NCI-H748 treated with DMSO at 0.1 percent for 48 hours (cell line): Measurements from ENCODE around the gene SEC23IP.

Source experiments
- DNase-seq: peaks from one replicate; lab custom pipeline; 2025; lab: John Stamatoyannopoulos, UW

The SEC23IP gene

DNA sequence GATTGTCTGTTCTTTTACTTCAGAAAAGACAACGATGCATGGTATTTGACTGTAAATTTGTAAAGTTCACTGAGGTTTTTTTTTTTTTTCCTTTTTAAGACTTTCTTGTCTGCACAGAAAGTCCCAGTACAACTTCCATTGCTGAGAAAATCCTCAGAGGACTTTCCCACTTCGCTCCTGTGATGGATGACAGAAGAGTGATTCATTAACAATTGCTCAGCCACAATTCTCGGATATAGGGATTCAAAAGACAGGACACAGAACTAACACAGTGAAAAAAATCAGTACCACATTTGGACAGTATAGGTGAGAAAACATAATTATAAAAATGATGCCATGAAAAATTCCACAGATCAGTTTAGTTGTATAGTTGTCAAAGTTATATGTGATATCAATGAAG is 48.0 kb downstream of the SEC23IP start:
- no peak for DNase-seq

DNA sequence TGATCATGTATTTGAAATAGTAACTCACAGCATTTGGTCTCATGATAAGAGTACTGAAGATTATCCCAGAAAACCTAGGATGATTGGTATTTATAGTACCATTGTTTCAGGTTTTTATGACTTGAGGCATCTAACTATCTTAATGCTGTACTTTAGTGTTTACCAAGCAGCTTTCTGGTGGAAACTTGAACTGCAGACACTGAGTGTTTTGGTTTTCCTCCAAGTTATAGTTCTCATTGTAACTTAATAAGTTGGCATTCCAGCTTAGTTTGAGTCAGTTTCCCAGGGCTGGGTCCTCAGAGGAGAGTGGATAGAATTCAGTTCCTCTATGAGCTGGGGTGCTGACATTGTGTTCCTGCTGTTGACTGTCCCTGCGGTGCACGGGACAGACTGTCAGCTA is 50.4 kb downstream of the SEC23IP start:
- DNase-seq, result no peak

DNA sequence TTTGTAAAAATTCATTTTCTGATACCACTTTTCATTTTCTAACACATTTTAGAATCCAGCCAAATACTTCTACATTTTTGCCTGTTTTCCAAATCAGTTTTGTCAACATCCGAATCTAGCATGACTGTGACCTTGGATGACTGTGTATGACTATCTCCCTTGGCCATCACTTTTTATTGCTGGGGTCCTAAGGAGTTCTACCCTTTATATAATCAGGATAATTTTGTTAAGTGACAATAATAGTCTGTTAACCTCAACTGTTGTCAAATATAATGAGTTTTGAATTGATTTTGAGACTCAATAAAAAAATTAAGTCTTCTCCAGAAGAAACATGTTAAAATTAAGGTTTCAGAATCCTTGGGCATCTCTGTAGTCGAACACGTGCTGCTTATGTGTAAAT is 53.3 kb downstream of the SEC23IP start:
- DNase-seq, result no peak

DNA sequence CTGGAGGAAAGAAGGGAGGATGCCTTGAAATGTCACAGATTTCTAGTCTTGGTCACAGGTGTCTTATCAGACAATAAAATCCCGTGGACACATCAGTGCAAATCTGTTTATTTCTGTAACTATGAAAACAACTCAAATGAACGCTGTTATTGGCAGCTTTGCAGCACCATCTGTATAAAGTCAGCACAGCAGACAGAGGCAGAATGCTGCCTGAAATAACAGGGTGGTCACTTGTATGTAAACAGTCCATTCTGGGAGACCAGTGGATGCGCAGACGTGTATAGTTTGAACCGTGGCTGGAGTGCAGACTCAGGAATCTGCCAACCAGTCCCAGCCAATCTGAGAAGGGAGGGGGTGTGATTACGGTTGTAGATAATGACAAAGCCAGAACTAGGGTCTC is 54.8 kb downstream of the SEC23IP start:
- no peak for DNase-seq

DNA sequence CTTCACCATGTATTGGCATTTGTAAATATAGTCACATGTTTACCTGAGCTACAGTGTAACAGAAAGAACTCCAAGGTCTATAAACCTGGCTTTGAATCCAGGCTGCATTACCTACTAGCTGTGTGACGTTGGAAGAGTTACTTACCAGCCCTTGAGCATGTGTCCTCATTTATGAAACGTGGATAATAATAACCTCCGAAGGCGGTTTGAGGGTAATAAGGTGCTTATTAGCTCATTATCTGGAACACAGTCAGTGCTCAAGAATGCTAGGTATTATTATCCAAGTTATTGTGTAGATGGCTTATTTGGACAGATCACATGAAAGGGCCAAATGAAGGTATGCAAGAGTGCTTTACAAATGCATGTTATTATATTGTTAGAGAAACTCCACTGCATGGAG is 64.9 kb downstream of the SEC23IP start:
- DNase-seq, result no peak

DNA sequence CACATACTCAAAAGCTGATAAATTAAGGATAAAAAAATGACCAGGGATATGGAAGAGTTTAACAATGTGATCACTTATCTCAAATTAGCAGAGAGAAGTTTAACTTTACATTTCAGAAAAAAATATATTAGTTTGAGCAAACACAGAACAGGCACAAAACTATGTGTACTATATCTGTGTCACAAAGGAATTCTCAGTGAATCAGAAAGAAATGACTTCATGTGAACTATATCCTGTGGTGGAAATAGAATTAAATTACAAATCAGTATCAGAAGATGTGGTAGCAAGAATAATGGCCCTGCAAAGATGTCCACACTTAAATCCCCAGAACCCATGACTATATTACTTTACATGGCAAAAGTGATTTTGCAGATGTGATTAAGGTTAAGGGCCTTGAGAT is 70.3 kb downstream of the SEC23IP start:
- DNase-seq, result no peak

DNA sequence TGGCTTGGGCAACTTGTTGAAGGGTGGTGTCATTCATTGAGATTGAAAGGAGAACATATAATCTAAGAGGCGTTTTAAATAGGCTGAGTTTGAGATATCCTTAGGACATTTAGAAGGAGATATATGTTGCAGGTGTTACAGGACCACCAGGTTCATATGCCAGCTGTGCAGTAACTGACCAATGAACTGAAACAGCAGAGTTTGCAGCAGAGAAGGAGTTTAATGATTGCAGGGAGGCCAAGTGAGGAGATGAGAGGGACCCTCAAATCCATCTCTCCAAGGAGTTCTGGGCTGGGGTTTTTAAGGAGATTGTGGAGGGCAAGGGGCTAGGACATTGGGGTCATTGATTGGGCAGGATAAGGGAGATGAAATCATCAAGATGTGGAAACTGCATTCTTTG is 74.5 kb downstream of the SEC23IP start:
- no peak for DNase-seq

DNA sequence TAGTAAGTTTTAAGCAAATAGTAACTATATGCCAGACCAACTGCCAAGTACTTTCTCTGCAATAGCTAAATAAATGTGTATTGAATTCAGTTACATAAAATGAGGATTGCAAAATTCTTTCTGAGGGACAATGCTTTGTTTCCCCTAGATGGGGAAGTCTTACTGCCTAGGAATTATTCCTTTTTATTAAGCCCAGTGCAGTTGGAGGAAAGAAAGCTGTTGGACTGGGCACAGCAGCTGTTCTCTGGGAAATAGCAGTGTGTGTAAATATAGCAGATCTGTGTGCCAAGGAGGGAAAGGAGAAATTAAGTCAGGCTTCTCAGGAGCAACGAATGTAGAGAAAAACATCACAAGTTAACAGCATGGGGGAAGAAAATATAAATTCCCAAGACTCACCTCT is 77.1 kb downstream of the SEC23IP start:
- DNase-seq, result no peak

DNA sequence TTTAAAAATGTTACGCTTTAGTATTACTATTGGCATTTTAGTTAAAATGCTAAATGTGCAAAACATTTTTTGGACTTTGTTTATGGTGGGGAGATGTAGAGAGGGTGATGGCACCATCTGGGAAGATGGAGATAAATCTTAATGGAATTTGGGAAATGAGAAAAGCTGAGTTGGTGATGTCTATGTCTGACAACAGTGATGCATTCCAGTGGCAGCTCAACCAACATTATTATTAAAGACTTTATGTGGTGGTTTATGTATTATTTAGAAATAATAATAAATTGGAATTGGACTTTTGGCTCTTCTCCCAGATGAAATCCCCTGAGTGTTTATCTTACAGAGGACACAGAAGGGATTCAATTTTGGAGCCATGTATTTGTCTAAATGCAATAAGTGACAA is 77.6 kb downstream of the SEC23IP start:
- DNase-seq, result no peak

DNA sequence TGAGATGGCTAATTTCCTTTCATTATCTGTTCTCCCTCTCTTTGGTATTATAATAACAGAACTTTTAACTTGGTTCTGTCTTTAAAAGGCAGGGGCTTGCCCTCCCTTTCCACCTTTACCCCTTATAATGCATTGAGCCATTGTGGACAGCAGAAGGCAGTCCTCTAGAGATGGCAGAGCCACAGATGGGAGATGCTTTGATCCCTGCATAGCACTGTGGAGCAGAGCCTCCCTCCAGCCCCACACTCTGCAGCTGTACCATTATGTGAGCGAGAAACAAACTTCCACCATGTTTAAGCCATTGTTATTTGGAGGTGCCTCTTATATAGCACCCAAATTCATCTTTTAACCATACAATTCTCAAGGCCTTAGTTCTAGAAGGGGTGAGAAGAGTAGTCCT is 78.4 kb downstream of the SEC23IP start:
- no peak for DNase-seq

DNA sequence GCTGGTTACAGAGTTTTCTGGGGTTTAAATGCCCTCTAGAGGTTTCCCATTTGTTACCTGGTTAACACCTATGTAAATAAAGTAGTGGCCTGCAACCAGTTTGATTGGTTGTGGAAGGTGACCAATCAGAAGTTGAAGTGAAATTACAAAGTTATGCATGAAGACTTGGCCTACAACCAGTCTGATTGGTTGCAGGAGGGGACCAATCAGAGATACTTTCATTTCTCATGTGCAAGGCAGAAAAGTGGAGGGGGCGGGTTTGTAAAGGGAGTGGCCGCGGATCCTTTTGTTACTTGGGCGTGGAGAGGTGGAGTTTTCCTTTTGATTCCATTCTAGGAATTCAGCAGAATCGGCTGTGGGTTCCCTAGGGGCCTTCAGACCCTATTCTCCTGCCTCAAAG is 80.8 kb downstream of the SEC23IP start:
- no peak for DNase-seq

DNA sequence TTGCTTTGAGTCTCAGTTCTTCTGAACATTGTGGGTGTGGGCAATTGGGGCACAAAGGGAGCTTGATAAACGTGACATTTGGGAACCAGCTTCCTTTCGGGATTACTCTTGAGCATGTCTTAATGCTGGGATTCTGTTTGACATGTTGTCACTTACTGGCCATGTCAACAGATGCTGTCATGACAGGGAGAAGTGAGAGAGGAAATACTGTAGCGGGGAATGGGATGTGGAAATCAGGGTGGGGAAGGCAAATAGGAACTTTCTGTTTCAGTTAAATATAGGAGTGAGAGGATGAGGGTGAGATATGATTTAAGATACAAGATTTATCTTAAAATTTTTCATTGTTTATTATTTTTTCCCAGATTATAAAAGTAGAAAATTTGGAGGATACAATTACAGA is 83.9 kb downstream of the SEC23IP start:
- DNase-seq, result no peak

DNA sequence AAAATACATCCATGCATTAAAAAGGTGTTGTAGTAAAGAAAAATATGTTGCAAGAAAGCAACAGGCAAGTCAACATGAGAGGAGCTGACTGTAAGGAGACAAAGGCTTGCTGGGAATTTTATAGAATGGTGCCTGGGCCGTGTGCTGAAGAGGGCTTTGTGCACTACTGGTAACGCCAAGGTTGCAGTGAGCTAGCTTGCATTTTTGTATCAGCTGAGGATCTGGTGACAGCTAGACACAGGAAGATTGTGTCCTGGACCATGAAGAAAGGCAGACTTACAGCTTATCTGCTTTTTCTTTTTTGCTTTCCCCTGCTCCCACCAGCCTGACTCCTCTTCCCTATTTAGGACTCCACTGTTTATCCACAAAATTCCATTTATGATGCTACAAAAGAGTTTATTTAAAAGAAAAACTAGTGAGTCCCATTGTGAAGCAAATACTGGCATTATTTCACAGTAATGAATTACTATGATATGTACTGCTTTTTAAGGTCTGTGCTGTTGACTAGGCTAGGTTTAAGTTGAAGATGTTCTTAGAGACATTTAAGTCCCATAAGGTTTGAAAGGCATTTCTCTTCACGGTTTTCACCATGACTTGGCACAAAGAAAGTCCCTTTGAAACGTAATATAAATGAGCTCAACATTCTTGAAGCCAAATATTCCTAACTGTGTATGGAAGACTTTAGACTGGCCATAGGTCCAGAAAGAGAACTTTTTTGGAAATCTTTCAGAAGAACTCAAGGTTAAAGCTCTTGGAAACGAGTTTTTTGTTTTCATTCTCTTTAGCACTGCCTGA is 88.6 kb downstream of the SEC23IP start:
- DNase-seq, result no peak

DNA sequence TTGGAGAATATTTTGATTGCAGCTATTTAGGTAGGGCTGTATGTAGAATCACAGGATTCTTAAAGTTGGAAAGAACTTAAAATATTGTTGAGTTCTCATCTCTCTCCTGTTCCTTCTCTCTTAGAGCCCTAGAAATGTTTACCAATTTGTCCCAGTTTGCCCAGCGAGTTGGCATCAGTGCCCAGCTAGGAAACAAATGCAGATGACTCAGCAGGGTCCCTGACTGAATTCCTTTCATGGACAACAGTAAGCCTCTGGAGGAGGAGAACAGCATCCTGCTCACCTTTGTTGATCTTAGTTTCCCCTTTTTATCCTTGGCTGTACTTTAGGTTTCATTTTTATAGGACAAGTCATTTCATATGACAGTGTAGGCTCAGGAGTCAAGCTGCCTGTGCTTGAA is 89.3 kb downstream of the SEC23IP start:
- no peak for DNase-seq

DNA sequence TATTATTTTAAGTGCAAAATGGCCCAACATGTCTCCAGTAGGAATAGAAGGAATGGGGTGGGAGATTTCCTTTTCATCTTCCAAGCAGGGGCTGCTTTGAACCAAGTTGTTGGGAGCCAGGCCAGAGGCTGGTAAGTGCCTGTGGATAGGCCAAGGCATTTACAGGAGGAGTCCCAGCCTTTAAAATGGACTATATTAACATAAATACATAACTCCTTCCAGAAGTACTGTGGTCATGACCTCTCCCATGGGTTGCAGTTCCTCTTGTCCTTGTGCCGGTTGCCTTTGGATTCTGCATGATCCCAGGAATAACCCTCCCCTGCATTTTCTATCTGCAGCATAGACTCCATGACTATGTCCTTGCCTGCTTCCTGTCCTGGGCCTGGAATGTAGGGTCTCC is 95.8 kb downstream of the SEC23IP start:
- DNase-seq, result no peak

DNA sequence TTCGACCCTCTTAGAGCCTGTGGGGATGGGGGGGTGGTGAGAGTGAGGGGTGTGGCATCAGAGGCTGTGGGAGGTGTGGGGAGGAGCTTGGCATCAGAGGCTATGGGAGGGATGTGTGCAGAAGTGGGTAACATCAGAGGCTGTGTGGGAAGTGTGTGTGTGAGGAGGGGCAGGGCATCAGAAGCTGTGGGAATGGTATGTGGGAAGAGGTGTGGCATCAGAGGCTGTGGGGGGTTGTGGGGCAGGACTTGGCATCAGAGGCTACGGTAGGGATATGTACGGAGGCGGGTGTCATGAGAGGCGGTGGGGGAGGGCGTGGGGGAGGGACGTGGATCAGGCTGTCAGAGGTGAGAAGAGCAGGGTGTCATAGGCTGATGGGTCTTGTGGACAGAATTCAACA is 97.4 kb downstream of the SEC23IP start:
- DNase-seq, result no peak

DNA sequence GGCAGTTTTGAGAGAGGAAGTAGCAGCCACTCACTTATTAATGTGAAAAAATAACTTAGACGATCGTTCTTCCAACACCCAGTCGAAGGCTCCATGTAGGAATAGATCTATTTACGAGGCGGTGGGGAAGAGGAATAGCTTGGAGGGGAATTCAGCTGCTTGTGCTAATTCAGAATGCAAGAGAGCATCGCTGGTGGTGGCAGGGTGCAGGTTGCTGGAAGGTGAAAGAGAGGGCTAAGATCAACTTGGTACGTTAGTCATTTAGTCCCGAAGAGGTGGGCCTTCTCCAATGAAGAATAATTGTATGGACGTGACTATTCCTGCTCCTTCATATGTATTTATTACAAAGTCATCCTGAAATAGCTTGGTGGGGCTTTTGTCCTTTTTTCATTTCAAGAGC is 98.5 kb downstream of the SEC23IP start:
- no peak for DNase-seq

DNA sequence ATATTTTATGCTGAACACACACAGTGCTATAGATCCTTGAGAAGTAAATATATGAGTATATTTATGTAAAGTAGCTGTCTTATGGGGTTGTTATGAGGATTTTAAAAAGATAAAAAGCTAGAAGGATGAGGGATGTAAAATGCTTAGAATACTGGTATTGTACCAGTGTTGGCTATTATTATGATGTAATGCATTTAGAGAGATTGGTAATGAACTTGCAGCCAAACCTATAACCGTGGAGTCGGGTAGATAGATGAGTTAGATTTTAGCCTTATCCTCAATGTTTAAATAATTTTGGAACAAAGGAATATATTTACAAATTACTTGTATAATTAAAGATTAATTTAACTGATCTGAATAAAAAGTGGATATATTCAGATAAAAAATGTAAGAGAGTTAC is 99.3 kb downstream of the SEC23IP start:
- DNase-seq, result no peak
